ENCODE data around the gene KLHL2.
A peak's percentile ranks its signal among the peaks of the same experiment; 100 is the strongest.
"Not testable (repeated sequence)": the region's sequence is repeated elsewhere in the genome, so short reads cannot be mapped to it uniquely, and the experiment has no call there.

KLHL2 gene

DNA sequence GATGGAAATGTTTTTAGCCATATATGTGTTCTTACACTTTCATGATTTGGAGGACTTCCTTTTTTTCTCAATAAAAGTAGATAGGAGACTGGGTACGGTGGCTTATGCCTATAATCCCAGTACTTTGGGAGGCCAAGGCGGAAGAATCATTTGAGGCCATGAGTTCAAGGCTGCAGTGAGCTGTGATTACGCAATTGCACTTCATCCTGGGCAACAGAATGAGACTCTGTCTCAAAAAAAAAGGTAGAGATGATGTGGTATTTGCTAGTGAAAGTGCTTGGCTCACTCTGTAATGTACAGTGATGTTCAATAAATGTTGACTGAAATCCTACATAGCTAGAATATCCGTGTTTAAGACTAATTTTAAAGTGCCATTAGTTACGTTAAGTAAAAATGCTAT is 27.4 kb downstream of the KLHL2 start:
- no peak for DNase-seq (ENCODE audit: low read depth in 2 of 2)

DNA sequence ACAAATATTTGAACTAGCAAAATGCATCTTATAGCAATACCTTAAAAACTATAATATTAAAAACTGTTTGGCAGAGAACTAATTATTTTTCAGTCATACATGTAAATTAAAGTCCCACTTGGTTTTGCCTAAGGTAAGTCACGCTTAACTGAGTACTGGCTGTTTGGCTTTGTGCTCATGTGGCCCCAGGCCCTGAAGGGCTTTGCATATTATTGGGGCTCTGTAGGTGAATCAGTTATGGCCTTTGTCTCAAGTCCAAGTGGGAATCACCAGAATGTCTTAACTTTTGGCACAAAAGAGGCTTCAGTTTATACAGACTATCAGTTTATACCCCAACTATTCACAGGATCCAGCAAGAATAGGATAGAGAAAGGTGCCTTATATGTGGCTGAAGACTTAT is 29.5 kb downstream of the KLHL2 start:
- not testable (repeated sequence) for DNase-seq (ENCODE audit: low read depth in 2 of 2)

DNA sequence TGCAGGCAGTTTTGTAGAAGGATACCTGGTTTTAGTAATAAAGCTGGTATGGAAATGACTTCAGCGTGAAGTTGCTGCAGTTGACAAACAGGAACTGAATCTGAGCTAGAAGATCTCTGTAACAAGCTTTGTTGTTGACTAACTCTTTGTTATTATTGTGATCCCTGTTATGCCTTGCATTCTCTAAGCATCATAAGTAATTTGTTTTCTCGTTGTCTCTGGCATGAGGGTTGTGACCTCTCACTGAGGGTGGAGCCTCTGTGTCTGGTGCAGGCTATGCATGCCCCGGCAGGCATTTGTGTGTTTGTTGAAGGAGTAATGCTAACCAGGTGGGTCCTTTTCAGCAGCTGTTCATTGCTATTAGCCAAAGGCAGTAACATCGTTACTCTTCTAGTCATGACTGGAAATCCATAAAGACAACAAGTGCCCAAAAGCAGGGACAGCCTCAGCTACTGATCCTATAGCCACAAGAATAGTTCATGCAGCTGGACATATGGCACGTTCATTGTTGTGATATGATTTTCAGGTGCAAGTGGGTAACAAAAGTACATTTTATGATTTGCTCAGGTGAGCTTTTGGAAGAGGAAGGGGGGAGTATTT is 30.8 kb downstream of the KLHL2 start:
- DNase-seq (ENCODE audit: low read depth in 2 of 2): not testable (repeated sequence)

DNA sequence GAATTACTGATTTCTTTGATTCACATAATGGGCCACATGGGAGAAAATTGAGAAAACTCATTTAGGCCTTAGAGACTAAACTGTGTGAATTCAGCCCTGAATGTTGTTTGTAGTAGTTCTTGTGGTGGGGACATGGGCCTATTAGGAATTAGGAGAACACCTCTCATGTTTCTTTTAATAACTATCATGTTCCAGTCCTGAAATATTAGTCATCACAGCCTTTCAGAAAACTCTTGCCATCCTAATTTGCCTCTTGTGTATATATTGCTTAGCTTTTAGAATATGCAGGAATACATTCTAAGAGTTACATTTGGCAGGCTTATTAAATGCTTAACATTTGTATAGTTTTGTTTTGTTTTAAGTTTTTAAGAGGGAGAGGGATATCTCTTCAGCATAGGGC is 33.4 kb downstream of the KLHL2 start:
- DNase-seq (ENCODE audit: low read depth in 2 of 2): not testable (repeated sequence)

DNA sequence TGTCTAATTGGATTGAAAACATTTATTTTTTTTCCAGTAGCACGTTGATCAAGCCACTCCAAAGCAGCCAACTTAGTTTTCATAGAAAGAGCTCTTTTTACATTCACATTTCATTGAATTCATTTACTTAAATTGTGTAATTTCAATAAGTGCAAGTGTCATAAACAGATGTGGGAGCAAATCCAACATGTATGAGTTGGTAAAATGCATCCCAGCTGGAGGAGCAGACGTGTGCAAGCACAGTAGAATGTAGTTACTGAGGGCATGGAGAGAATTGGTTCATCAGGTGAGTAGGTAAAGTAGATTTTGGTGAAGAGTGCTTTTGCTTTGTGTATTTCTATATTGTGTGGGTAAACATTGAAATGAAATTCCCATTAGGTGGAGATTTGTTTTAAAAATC is 36.8 kb downstream of the KLHL2 start:
- not testable (repeated sequence) for DNase-seq (ENCODE audit: low read depth in 2 of 2)

DNA sequence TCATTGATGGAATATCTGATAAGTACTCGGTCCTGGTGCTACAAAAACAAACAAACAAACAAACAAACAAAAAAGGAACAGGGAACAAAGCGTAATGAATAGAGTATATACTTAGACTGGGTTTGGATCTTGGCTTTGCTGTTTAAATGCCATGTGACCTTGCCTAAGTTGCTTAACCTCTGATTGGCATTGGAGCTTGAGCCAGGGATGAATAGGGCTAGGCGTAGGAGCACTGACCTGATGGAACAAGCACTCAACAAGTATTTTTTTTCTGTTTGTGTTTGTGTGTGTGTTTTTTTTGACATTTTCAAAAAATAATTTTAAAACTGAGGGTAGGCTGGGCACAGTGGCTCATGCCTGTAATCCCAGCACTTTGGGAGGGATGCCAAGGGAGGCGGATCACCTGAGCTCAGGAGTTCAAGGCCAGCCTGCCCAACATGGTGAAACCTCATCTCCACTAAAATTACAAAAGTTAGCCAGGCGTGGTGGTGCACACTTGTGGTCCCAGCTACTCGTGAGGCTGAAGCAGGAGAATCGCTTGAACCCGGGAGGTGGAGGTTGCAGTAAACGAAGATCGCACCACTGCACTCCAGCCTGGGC is 37.3 kb downstream of the KLHL2 start:
- DNase-seq (ENCODE audit: low read depth in 2 of 2): not testable (repeated sequence)

DNA sequence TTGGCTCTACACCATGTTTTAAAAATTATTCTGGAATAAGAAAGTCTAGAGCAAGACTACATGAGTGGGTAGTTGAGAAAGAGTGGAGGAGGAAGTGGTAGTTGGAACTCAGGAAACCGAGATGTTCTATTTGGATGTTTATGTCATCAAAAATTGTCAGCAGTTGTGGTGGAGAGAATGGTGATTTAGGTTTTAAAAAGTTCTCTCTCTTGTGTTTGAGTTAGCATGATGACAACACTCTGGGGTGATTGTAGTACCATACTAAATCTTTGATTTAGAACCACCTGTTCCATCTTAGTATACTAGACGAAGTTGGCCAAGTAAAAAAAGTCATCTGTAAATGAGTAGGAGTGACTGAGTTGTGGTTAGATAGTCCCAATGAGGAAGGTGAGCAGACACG is 40.7 kb downstream of the KLHL2 start:
- no peak for DNase-seq (ENCODE audit: low read depth in 2 of 2)

DNA sequence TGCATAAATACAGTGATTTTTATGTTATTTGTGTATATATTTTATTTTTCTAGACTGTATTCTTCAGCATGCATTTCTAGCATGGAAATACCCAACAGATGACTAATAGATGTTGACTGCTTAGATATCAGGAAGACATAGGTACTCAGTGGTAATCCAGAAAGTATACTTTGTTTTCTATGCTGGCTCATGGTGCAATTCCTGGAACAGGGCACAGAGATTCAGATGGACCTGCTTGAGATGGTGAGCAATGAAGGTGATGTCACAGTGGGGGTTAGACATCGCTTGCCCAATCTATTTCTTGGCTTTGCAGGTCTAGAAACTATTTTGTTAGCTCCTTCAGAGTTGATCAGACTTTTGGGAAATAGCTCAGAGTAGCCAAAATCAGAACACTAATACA is 41.5 kb downstream of the KLHL2 start:
- not testable (repeated sequence) for DNase-seq (ENCODE audit: low read depth in 2 of 2)

DNA sequence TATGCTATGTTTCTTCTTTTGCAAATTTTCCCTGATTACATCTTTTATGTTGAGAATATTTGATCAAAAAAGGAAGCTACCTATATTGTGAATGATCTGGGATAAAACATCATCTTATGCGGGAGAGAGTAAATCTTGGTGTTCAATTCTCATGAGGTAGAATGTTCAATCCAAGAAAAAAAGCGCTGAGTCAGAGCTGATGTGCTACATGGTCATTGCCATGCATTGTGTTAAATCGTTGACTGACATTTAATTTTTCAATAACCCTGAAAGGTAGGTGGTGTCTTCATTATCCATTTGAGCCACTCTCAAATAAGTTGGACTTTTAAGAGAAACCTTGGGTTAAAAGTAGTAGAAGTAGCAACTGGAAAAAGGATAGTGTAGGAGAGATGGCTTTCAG is 47.4 kb downstream of the KLHL2 start:
- DNase-seq (ENCODE audit: low read depth in 2 of 2): not testable (repeated sequence)

DNA sequence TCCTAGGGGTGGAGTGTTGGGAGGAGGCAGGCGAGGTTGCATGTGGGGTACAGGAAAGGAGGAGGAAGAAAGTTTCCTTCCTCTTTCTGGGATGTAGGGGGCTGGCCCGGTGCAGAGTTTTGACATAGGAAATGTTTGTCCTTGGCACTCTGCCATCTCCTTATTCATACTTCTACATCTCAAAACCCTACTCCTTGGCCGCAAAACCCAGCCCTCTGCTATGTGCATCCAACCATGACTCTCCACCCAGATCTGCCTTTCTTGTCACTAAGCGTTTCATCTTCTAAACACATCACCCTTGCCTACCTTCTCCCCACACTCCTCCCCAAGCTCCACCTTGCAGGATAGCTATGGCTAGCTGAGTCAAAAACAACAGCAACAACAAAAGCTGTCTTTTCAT is 48.1 kb downstream of the KLHL2 start:
- peak; percentile 18 to 27 for DNase-seq (ENCODE audit: low read depth in 2 of 2)

DNA sequence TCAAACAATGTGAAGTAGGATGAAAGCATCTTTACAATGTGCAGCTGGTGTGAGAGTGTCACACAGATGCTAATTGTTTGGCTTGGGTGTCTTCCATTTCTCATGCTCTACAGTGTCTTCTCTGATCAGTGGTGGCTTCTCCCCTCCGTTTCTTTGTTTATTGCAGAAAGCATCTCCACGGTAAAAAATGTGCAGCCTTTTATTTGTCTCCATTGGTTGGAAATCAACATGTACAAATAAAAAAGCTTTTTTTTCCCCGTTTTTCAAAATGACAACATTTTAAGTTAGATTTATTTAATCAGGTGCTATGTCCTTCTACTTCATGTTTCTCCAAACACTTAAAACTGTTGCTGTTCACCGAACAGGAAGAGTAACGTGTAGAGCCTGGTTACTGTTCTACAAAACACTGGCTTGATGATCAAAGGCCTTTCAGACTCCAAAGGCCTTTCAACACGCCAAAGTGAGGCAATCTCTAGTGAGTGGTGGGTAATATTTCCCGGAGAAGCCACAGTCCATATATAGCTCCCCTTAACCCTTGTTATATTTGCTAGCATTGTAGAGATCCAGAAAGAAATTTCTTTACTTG is 48.8 kb downstream of the KLHL2 start:
- not testable (repeated sequence) for DNase-seq (ENCODE audit: low read depth in 2 of 2)

DNA sequence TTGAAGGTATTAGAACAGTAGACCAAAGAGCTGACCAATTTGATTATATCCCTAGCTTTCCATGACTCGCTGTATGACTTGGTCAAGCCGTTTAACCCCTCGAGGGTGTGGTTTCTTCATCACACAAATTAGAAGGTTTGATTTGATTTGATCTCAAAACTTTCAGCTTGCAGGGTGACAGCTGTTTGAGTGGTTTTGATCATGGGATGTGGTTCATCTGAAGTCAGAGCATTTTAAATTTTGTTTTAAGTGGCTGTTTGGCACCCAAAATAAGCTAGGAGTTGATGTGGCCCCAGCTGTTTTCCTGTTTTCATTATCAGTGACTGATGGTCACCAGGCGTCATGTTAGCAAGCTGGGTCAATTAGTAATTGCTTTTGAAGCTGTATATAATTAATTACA is 52.4 kb downstream of the KLHL2 start:
- not testable (repeated sequence) for DNase-seq (ENCODE audit: low read depth in 2 of 2)

DNA sequence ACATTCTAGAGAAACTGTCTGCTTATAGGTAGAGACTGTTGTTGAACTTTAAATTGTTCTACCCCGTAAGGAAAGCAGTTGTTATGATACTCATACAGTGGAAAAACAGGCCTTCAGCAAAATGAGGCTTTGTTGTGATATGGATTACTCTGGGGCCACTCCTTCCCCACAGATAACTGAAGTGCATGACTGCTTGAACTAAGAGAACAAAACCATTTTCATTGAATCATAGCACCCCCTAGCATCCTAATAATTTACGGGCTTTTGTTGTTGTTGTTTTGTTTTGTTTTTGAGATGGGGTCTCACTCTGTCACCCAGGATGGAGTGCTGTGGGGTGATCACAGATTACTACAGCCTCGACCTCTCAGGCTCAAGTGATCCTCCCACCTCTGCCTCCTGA is 54.9 kb downstream of the KLHL2 start:
- DNase-seq (ENCODE audit: low read depth in 2 of 2): not testable (repeated sequence)

DNA sequence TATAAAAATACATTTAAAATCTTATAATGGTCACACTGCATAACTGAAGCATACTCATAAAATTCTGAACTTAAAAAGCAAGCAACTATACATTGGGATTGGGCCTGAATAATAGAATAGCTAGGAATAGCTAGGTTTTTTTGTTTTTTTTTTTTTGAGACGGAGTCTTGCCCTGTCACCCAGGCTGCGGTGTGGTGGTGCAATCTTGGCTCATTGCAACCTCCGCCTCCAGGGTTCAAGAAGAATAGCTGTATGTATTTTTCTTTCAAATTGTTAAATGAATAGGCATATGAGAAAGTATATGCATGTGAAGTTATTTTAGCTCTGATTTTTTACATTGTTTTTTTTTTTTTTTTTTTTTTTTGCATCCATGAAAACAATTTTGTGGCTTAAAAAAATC is 56.1 kb downstream of the KLHL2 start:
- DNase-seq (ENCODE audit: low read depth in 2 of 2): not testable (repeated sequence)

DNA sequence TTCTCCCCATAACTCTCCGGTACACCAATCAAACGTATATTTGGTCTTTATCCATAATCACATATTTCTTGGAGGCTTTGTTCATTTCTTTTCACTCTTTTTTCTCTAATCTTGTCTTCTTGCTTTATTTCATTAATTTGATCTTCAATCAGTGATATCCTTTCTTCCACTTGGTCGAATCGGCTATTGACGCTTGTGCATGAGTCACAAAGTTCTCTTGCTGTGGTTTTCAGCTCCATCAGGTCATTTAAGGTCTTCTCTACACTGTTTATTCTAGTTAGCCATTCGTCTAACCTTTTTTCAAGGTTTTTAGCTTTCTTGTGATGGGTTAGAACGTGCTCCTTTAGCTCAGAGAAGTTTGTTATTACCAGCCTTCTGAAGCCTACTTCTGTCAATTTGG is 62.6 kb downstream of the KLHL2 start:
- not testable (repeated sequence) for DNase-seq (ENCODE audit: low read depth in 2 of 2)

DNA sequence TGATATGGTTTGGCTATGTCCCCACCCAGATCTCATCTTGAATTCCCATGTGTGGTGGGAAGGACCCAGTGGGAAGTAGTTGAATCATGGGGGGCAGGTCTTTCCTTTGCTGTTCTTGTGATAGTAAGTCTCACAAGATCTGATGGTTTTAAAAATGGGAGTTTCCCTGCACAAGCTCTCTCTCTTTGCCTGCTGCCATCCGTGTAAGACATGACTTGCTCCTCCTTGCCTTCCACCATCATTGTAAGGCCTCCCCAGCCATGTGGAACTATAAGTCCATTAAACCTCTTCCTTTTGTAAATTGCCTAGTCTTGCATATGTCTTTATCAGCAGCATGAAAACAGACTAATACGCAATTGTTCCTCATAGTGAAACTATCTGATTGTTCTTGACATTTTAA is 66.1 kb downstream of the KLHL2 start:
- DNase-seq (ENCODE audit: low read depth in 2 of 2): not testable (repeated sequence)

DNA sequence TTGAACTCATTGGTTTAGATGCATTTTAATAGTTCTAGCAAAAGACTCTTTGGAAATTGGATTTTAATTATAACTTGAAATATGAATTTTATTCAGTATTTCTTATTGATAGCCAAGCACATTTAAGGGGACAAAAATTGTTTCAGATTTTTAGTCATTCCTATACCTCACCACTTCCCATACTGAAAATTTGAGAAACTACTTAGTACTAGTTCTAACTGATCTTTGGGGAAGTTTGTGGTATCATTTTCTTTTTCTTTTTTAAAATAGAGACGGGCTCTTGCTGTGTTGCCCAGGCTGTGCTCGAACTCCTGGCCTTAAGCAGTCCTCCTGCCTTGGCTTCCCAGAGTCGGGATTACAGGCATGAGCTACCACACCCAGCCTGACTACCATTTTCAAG is 68.0 kb downstream of the KLHL2 start:
- DNase-seq (ENCODE audit: low read depth in 2 of 2): not testable (repeated sequence)

DNA sequence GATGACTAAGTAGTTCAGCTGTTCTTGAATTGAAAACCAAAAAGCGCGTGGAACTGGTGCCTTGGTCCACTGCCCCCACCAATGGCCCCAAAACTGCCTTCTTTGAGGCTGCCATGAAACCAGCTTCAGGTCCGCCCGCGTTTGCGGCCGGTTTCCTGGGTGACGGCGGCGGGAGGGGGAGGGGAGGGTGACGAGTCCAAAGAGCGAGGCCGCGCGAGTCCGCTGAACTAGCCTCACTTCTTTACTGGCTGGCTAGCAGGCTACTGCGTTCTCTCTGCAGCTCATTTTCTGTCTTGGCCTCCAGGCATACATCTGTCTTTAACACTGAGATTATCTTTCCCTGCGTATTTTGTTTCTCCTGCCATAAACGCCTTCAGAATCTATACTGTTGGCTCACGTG is 72.2 kb downstream of the KLHL2 start:
- DNase-seq (ENCODE audit: low read depth in 2 of 2): not testable (repeated sequence)

DNA sequence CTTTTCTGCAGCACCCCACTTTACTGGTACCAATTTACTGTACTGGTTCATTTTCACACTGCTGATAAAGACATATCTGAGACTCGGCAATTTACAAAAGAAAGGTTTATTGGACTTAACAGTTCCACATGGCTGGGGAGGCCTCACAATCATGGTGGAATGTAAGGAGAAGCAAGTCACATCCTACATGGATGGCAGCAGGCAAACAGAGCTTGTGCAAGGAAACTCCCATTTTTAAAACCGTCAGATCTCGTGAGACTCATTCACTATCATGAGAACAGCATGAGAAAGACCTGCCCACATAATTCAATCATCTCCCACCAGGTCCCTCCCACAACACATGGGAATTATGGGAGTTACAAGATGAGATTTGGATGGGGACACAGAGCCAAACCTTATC is 77.3 kb downstream of the KLHL2 start:
- not testable (repeated sequence) for DNase-seq (ENCODE audit: low read depth in 2 of 2)

DNA sequence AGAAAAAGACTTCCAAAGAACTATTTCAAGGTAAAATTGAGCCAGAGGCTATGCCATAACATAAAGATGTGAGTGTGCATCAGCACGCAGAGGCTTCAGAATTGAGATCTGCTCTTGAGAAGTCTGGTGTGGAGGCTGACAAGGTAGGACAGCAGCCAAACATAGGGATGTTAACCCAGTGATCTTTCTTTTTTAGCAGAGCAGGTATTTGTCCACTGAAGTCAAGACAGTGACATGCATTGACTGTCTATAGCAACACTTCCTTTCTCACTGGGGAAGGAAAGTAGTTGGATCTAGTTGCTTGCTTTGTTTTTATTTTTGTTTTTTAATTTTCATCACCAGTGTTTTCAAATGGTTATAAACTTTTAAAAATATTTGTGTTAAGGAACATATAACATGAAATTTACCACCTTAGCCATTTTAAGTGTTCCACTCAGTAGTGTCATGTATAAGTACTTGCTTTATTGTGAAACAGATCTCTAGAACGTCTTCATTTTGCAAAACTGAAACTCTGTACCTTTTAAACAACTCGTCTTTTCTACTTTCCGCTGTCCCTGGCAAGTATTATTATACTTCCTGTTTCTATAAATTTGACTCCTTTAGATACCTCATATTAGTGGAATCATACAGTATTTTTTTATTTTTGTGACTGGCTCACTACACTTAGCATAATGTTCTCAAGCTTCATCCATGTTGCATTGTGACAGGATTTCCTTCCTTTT is 79.4 kb downstream of the KLHL2 start:
- not testable (repeated sequence) for DNase-seq (ENCODE audit: low read depth in 2 of 2)

DNA sequence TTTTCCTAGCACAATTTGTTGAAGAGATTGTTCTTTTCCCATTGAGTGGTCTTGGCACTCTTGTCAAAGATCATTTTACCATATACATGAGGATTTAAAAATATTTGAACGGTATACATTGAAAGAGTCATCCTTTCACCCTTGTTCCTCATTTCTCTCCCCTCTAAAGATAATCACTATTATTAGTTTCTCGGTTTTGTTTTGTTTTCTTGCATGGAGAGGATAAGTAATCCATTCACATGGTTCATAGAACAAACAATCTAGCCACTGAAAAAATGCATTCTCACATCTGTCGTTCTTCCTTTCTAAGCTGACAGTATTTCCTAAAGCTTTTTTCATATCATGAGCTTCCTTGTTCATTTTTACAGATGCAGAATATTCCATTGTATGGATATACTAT is 80.9 kb downstream of the KLHL2 start:
- no peak for DNase-seq (ENCODE audit: low read depth in 2 of 2)

DNA sequence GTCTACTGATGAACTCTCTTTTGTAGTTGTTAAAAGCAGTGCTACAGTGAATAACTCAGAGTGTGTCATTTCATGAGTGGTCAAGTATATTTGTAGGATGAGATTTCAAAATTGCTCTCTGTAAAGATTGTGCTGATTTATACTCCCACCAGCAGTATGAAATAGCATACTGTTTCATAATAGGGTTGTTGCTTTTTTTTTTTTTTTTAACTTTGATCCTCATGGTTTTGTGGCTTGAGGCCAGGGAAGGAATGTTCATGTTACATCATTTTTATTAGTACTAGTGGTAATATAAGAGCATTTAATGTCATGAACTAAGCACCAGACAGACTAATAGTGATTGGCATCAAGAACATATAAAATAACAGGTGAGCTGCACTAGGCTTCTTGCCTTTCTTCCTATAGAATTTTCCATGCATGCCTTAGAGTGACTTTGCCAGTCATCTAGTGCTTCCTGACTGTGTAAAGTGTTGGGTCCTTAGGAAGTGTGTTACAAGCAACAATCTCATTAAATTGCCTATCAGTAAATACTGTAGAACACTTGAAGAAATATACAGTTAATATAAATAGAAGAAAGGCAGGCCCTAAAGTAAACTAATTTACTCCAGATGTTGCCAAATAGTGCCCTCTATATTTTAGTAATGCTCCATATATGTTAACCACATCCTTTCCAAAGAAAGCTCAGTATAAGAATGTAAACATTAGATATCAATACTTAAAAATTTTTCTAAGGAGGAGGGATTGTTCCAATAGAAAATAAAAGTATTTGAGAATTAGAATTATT is 81.5 kb downstream of the KLHL2 start:
- DNase-seq (ENCODE audit: low read depth in 2 of 2): no peak

All from stimulated activated CD4-positive, alpha-beta T cell treated with anti-CD3 and anti-CD28 coated beads, Interleukin-12 subunit alpha, Interleukin-12 subunit beta, amount 100 ng/mL, for 24 hours (primary cell).